ENCODE data around the gene SSH2. TPM values are rescaled to one million over a fixed set of nuclear protein-coding genes. Genes with fewer than 3 reads are reported as not detected.

The SSH2 gene
- total RNA-seq, 1 experiment from 2014 or later, result 22.9 TPM

- Mint-ChIP-seq H3K36me3 (ENCODE audit: insufficient read depth, unreplicated experiment) (peaks cover 6% of the 10 kb centered on the region), H3K9me3 (ENCODE audit: low read depth, unreplicated experiment) (no peaks in the 10 kb centered on the region), H3K27ac (ENCODE audit: unreplicated experiment) (no peak overlapping the region), H3K4me1 (ENCODE audit: low read depth, unreplicated experiment) (peaks cover 18% of the 10 kb centered on the region), H3K4me3 (ENCODE audit: low read depth, unreplicated experiment) (no peak overlapping the region), H3K27me3 (ENCODE audit: unreplicated experiment) (no peaks in the 10 kb centered on the region)
- intact Hi-C loops (cut with micrococcal nuclease; ENCODE audit: unreplicated experiment), result loop anchor here (5.0 kb wide), 2 partner anchors 35 to 45 kb away; no protein-coding TSS in a partner anchor
- no peak for DNase-seq
- CTCF ChIA-PET, result no interaction called here
- no TSS peak for BruUV-seq (replicated peaks)
- TF ChIP-seq, protein P1, sequence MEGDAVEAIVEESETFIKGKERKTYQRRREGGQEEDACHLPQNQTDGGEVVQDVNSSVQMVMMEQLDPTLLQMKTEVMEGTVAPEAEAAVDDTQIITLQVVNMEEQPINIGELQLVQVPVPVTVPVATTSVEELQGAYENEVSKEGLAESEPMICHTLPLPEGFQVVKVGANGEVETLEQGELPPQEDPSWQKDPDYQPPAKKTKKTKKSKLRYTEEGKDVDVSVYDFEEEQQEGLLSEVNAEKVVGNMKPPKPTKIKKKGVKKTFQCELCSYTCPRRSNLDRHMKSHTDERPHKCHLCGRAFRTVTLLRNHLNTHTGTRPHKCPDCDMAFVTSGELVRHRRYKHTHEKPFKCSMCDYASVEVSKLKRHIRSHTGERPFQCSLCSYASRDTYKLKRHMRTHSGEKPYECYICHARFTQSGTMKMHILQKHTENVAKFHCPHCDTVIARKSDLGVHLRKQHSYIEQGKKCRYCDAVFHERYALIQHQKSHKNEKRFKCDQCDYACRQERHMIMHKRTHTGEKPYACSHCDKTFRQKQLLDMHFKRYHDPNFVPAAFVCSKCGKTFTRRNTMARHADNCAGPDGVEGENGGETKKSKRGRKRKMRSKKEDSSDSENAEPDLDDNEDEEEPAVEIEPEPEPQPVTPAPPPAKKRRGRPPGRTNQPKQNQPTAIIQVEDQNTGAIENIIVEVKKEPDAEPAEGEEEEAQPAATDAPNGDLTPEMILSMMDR (IDR thresholded peaks at IDR 0.05; ENCODE audit: unreplicated experiment), result no peak
Observed at GRCh38 chr17:29742210-29742513, 187.9 kb downstream of the SSH2 start.

GRCh38 chr17:29740017-29740416 lies 190.0 kb downstream of the SSH2 start:
- H3K27ac Mint-ChIP-seq (ENCODE audit: unreplicated experiment), result no peak overlapping the region
- DNase-seq, result no peak
- TF ChIP-seq, protein P1 (IDR thresholded peaks at IDR 0.05; ENCODE audit: unreplicated experiment), result no peak
- no TSS peak for BruUV-seq (replicated peaks)
- intact Hi-C loops (cut with micrococcal nuclease; ENCODE audit: unreplicated experiment), result loop anchor here (5.0 kb wide), 2 partner anchors 37 to 43 kb away; no protein-coding TSS in a partner anchor
- peaks cover 6% of the 10 kb centered on the region for H3K36me3 Mint-ChIP-seq (ENCODE audit: insufficient read depth, unreplicated experiment)
- H3K4me1 Mint-ChIP-seq (ENCODE audit: low read depth, unreplicated experiment), result peaks cover 10% of the 10 kb centered on the region
- no peaks in the 10 kb centered on the region for H3K27me3 Mint-ChIP-seq (ENCODE audit: unreplicated experiment)
- CTCF ChIA-PET, result no interaction called here
- H3K4me3 Mint-ChIP-seq (ENCODE audit: low read depth, unreplicated experiment), result no peak overlapping the region
- no peaks in the 10 kb centered on the region for H3K9me3 Mint-ChIP-seq (ENCODE audit: low read depth, unreplicated experiment)

DNA sequence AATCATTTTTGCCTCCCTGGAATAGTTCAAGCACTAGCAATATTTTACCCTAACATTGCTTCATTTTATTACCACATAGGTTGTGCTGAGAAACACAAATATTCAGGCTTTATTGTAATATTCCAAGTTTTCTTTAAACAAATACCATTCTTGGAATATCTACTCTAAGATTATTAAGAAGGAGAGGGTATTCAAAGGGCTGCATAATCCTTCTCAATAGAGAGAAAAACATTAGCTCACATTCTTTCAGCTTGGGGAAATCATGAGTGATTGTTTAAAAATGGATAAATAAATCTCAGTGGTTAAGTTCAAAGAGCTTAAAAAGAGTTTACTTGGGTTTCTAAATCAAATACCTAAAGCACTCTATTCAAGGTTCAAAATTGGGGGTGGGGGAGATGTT lies 195.4 kb downstream of the SSH2 start:
- Mint-ChIP-seq H3K4me3 (ENCODE audit: low read depth, unreplicated experiment) (no peak overlapping the region), H3K36me3 (ENCODE audit: insufficient read depth, unreplicated experiment) (no peaks in the 10 kb centered on the region), H3K9me3 (ENCODE audit: low read depth, unreplicated experiment) (peaks cover 1% of the 10 kb centered on the region), H3K27ac (ENCODE audit: unreplicated experiment) (no peak overlapping the region), H3K4me1 (ENCODE audit: low read depth, unreplicated experiment) (no peaks in the 10 kb centered on the region), H3K27me3 (ENCODE audit: unreplicated experiment) (no peaks in the 10 kb centered on the region)
- intact Hi-C loops (cut with micrococcal nuclease; ENCODE audit: unreplicated experiment), result loop anchor here (5.0 kb wide), 1 partner anchor 358 kb away; no protein-coding TSS in a partner anchor
- CTCF ChIA-PET, result interaction anchor here (0.6 kb wide), 1 partner anchor 68 kb away, joined by 6 read pairs; no protein-coding TSS in a partner anchor
- no TSS peak for BruUV-seq (replicated peaks)
- TF ChIP-seq, protein P1 (IDR thresholded peaks at IDR 0.05; ENCODE audit: unreplicated experiment), result no peak
- DNase-seq, result no peak

- no TSS peak for BruUV-seq (replicated peaks)
- CTCF ChIA-PET, result interaction anchor here (0.7 to 1.2 kb wide), 3 partner anchors 46 to 170 kb away, joined by 3 to 4 read pairs (median 3); no protein-coding TSS in a partner anchor
- Mint-ChIP-seq H3K27ac (ENCODE audit: unreplicated experiment) (peak overlapping the region; percentile 20), H3K27me3 (ENCODE audit: unreplicated experiment) (no peaks in the 10 kb centered on the region), H3K9me3 (ENCODE audit: low read depth, unreplicated experiment) (peaks cover 7% of the 10 kb centered on the region), H3K4me1 (ENCODE audit: low read depth, unreplicated experiment) (no peaks in the 10 kb centered on the region), H3K36me3 (ENCODE audit: insufficient read depth, unreplicated experiment) (no peaks in the 10 kb centered on the region), H3K4me3 (ENCODE audit: low read depth, unreplicated experiment) (no peak overlapping the region)
- TF ChIP-seq, protein P1 (IDR thresholded peaks at IDR 0.05; ENCODE audit: unreplicated experiment), result no peak
- DNase-seq, result no peak
- intact Hi-C loops (cut with micrococcal nuclease; ENCODE audit: unreplicated experiment), result loop anchor here (5.0 kb wide), 1 partner anchor 359 kb away; no protein-coding TSS in a partner anchor
Observed at GRCh38 chr17:29733166-29733565, 196.9 kb downstream of the SSH2 start.

All from Calu3 (cell line).